GM21360 (cell line): ENCODE data around the gene HHAT.

Experiments
- ATAC-seq: cut with Tn5 transposase; IDR thresholded peaks from one replicate; pipeline ENCODE4 v1.9.1; 2021; ENCODE audit warnings: mild to moderate bottlenecking, moderate library complexity; ENCODE audit not compliant: unreplicated experiment

The HHAT gene

DNA sequence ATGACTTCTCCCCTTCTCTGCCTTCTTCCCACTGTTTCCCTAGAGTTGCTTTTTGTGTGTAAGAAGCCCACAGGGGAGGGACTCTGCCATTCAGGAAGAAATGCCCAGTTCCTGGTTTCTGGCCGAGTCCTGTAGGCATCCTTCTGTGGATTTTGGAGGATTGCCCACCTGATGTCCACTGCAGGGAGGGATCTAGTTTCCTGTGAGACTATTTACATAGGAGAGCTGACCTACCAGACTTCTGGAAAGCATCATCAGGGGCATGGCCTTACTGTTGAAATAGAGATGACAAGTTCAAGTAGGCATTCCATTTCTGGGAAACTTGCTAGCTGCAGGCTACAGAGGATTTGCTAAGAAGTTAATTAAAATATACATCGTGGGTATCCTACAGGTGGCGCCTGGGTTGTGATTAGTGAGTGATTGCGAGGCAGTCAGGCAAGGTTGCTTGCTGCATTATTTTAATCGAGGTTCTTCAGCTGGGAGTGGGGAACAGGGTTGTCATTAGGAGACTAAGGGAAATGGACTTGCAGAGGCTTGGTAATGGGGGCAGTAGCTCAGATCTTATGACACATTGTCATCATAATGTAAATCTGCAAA lies 148.7 kb downstream of the HHAT start:
- no peak for ATAC-seq

DNA sequence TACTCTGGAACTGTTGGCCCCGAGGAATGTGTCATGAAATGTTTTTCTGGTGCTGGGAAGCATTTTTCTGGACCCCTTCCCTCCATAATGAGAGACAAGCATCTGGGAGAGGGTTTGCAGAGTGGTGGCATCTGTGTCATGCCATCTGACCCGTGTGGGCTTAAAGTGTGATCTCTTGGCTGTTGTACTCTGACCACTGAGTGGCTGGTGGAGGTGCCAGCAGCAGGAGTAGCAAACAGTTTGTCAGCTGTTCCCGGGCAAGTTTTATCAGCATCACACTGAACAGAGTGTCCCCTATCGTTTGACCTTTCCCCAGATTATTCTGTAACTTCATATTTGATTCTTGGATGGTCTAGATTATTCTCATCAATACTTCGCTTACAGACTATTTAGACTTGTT lies 150.1 kb downstream of the HHAT start:
- no peak for ATAC-seq

DNA sequence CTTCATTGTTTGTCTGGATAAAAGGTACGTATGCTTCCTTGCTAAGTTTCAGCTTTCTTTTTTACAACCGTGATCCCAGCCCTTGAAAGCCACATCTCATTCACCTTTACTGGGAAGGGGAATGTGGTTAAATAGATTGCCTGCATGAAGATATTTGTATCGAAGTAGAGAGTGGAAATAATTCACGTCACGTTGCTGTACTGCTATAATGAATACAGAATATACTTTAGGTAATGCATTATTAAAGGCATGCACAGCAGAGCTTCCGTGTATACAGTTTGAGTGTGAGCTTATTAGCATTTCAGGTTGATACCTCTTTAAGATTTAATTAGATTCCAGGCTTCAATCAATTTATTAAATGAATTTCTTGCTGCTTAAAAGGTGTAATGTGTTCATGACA lies 153.8 kb downstream of the HHAT start:
- no peak for ATAC-seq

DNA sequence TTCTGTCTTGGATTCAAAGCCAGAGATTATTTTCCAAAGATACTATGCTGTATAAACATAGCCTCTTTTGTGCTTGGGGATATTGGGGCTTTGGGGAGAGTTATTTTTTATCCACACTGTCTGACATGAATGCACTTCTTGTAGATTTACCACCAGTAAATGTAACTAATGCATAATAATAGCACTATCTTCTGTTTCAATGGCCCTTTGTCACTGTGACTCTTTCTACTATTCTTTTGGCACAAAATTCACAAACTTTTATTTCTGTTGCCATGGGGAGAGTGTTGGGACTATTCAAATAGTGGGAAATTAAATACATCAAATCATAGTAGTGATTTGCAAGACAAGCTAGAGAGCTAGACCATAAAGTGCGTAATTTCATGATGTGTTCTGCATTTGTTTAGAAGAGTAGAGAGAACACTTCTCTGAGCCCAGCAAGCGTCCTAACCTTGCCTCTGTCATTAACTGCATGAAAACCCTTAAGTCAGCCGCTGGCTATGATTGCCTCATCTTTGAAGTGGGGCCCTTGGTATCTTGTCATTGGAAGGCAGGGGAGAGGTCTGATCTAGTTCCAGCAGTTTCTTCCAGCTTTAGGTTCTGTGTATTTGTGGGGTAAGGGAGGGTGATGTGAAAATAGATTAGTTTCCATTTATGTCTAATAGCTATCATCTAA lies 154.4 kb downstream of the HHAT start:
- ATAC-seq: no peak

DNA sequence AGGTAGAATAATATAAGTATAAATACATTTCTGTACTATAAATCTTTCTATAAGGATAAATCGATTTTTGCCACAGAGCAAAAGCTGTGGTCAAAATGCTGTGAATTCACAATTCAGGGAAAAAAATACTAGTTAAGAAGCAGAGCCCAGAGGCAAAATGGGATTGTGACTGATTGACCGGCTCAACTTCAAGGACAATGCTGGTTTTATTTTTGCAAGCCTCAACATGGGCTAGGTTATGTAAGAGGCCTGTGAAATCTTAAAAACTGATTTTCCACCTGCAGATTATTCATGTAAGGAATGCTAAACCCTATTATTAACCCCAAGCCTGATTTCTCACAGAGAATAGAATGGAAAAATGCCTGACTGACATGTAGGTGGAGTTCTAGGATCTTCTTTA lies 155.1 kb downstream of the HHAT start:
- ATAC-seq: no peak

DNA sequence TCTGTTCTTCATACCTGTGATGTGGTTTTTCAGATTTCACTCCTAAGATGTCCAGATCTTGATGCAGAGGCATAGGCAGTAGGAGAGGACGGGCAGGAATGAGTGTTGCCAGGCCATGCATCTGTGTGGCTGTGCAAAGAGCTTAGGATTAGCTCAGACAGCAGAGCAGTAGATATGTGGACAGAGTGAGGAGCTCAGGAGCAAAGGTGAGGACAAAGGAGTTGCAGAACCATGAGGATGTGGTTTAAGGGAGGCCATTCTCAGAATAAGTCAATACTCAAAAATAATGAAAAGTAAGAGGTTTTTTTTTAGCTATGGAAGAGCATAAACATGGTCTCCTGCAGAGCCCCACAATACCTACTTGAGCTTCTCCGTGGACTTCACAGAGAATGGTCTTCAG lies 158.3 kb downstream of the HHAT start:
- ATAC-seq: no peak

DNA sequence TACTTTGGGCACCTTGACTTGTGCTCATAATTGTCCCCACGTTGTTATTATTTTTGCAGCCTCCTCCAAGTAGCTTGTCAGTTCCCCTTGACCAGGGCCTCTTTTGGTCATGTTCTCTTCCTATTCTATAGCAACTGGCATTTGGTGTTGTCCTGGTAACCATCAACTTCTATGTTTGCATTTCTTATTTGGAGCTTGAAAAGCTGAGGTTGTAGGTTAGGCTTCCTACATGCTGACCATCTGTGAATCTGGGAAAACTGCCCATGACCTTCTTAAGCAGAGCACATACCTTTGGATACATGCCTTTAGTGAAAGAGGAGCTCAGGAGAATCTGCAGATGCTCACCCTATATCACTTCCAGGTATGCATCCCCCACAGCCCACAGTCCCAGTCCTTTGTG lies 160.8 kb downstream of the HHAT start:
- no peak for ATAC-seq

DNA sequence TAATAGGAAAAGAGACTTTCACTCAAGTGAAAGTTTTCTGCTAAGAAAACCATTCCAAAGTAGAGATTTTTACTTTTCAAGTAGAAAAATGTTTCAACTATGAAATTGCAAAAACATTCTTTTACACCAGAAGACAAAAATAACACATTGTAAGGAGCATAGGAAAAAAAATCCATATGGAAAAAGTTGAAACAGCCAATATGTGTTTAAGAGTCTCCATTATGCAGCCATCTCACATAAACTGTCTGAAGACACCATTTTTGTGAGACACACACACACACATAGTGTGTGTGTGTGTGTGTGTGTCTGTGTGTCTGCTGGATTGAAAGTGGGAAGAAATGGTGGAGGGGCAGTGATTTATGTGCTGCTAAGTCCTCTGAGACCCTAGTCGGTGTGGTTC lies 162.1 kb downstream of the HHAT start:
- ATAC-seq: no peak

DNA sequence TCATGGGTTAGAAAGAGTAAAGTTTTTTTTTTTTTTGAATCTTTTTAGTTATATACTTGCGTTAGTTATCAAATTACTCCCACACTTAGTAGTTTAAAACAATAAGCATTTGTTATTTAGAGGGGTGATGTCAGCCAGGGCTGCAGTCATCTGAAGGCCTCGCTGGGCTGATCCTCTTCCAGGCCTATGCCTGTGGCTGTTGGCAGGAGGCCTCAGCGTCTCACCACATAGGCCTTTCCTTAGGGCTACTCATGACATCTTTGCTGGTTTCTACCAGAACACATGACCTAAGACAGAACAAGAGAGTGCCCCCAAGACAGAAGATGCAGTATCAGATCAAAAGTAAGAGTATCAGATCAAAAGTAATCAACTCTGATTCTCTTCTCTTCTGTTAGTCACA lies 167.4 kb downstream of the HHAT start:
- ATAC-seq: no peak

DNA sequence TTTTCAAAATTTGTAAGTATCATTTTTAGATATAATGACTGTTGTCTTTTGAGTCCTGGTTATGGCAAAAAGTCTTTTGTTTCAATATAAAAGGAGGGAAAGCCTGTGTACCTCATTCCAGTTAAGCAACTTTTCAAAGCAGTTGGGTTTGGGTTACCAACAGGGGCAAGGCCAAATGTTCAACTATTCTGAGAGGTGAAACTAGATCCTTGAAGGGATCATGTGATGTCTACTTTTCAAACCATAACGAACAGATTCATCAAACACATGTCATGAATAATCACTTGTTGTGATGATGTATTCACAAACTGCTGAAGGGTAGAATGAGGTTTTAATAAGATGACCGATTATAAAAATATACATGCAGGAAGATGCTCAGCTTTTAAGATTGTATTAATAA lies 171.3 kb downstream of the HHAT start:
- no peak for ATAC-seq

DNA sequence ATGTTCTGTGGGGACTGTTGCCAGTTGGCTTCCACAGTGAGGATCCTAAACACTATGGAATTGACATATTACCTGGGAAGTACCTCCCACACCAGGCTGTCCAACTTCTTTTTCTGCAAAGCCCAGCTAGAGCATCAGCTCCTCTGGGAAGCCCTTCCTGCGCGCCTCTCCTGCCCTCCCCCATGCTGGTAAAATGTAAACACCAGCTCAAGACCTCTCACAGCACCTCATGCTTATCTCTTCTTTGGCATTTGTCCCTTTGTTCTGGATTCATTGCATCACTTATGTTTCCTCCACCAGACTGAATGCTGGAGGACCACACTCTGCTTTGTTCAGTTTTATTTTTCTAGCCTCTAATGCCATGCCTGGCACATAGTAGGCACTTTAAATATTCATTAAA lies 172.1 kb downstream of the HHAT start:
- ATAC-seq: no peak

DNA sequence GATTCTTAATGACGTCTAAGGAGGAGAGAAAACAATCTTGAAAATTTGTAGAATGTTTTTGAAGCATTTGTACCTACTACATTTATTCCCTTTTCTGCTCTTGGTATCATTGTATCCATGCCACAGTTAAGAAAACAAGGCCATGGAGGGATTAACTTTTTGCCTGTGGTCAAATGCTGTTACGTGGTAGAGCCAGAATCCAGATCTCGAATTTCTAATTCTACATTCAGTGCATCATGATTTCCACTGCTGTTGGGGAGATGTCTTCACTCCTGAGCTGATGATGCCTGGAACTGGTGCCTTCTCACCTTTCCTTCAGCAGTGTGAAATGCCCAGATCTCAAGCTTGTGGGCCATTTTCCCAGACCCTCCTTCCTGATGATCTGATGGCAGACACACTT lies 175.6 kb downstream of the HHAT start:
- no peak for ATAC-seq

DNA sequence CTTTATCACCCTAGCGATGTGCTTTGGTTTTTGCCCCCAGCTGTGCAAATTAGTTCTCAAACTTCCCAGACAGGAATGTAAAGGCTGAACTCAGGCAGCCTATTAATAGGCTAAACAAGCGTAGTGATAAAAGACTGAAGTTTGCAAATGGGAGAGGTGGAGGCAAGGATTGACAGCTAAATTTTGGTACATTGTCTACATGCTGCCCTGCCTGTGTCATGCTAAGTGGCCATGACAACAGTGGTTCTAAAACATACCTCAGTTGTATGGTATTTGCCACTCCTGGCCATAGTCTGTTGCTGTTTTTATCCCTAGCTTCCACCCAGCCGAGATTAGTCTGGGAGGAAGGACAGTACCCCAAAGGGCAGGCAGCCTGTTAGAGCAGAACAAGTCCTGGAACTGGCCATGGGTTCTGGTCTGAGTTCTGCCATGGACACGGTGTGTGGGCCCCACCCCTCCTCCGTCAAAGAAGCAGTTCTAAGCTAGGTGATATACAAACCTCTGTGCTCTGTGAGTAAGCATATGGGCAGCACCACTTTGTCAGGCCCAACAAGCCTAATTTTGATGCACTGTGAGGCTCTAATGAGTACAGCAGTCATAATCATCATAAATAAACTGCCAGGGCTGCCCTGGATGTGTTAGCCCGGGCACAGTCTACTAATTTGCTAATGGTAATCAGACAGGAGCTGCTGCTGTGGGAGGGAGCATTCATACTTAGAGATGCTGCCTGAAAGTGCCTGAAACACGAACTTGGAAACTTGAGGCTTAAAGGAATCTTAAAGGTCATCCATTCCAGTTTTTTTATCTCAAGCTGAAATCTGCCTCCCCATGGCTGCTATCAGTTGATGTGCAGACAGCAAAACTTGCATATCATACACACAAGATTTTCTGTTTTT lies 177.1 kb downstream of the HHAT start:
- no peak for ATAC-seq

DNA sequence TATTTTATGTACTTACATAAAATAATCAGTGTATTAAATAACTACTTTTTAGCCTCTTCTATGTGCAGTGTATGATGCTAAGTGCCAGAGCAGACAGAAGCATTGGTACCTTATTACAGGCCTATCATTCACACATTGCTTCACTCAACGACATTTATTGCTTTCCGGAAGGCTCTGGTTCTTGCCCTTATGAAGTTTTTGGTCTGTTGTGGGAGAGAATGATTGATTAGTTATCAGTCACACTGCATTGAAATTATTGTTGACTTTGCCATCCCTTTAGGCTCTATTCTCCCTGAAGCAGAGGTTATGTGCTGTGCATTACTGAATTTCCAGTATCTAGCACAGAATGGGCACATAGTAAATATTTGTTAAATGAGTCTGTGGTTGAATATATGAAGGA lies 178.0 kb downstream of the HHAT start:
- no peak for ATAC-seq

DNA sequence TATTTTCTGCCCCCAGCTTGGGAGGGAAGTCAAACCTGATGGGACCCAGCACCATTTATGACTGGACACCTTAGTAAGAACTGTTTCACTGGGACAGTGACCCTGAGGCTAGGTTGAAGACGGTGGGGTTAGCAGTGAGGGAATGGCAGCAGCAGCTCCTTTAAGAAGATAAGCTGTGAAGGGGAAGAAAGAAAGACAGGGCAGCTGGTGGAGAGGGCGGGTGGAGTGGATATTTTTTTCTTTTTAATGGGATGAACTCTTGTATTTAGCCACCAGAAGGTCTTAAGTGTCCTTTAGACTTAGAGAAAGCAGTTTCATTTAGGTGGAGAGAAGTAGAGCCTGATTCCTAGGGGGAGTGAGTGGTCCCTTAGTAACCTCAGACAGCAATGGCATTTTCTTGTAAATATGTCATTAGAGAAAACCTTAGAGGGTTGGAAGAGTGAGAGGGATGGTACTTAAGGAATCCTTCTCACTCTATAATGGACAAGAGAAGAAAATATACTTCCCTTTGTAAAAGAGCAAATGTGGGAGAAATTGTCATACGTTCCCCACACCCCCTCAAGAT lies 187.5 kb downstream of the HHAT start:
- no peak for ATAC-seq

DNA sequence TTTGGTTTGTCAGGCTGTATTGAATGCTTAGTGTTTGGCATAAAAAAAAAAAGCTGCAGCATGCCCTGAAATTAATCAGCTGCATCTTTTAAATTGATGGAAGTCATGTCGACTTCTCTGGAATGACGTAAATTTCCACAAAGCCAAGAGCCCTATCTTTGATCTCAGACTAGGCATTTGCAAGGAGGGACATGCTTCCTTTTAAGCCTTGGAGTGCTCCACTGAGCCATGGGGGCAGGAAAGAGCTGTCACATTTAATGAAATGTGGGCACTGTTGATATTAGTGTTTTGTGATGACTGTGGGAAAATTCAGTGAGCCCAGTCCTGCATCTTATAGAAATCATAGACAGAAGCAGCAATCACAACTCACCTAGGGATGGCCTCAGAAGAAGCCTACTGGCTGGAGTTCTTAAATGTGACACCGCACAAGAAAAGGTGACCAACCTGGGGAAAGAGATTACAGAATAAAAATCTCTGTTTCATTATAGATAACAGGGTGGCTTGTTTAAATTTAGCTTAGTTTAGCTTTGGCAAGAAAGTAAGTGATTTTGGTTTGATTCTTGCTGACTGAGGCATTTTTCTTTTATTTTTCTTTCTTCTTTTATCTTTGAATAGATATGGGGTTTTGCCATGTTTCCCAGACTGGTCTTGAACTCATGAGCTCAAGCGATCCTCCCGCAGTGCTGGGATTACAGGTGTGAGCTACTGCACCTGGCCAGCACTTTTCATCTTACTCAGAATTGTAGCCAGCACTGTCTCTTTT lies 188.2 kb downstream of the HHAT start:
- no peak for ATAC-seq

DNA sequence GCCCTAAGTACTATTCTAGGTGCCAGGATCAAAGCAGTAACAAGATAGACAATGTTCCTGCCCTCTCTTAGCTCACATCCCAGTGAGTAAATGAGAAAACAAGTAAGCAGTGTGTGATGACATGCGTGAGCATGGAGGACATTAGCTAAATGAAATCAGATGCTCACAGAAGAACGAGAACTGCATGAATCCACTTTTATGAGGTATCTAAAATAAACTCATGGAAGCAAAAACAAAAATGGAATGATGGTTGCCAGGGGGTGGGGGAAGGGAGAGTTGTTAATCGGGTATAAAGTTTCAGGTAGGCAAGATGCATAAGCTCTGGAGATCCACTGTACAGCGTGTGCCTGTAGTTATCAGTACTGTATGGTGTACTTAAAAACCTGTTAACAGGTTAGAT lies 195.1 kb downstream of the HHAT start:
- no peak for ATAC-seq

DNA sequence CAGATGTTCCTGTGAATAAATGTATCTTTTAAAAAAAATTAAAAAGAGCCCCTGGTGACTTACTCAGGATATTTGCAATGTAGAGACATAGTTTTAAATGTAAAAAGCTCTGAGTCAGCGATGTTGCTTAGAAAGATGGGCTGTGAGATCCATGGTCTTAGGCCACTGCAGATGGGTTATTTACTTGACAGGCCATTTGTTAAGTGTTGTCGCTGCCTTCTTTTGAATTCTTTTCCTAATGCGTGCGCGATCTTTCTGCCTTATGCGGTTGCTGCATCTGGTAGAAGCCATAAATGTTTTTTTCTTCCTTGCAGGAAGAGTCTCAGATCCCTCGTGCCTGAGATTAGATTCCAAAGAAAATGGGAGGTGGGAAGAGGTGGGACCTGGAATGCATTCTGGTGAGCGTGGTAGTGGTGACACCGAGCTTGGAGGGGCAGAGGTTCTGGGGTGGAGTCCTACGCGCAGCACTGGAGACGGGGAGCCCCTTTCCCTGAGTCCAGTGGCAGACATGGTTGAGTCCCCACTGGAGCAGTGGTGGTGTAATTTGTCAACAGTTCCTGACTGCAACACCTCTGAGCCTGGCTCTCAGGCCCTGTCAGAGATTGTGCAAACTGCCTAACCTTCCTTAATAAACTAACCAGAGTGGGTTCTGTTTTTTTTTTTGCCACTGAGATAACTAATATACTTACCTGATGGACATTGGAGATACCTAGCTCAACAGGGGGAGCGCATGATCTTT lies 197.2 kb downstream of the HHAT start:
- no peak for ATAC-seq

DNA sequence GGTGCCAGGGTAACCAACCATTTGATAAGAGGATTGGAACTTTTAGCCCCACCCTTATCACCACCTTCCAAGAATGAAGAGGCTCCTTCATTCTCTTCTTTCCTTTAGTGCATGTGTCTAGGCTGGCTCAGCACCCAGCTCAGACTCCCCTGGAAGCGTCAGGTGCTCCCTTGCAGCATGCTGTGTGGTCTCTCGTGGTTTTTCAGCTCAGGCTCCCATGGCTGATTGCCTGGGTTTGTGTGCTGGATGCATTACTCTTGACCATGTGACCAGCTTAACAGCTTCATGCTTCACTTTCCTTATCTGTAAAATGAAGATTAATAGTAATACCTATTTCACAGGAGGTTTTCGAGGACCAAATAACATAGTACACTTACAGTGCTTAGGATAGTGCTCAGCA lies 198.4 kb downstream of the HHAT start:
- no peak for ATAC-seq

DNA sequence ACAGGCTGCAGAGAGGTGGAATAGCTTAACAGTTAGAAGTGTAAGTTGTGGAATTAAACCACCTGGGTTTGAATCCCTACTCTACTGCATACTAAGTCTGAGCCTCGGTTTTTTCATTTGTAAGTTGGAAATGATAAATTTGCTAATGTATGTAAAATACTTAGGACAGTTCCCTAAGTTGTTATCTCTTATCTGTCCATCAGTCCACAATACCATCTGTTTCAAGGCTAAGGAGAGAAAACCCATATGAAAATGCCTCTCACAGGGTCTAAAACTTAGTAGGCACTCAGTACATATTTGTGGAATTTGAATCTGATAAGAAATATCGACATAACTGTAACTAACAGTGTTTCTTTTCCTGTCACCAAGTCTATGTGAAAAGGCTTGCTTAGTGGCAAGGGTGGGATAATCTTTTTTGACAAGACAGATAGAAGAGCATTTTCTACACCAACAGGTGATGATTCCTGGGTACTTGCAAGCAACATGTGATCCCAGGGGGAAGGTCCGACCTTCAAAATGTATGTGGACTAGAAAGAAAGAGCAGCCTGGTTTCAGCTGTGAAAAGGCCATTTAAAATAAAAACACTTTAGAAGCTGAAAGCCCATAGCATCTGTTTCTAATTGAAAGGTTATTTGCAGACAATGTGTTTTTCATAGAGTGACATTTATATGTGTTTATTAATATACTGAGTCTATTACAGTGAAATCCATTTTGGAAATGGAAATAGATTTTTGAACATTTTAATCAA lies 202.9 kb downstream of the HHAT start:
- no peak for ATAC-seq
